ENCODE results near the gene USP28.

DNA sequence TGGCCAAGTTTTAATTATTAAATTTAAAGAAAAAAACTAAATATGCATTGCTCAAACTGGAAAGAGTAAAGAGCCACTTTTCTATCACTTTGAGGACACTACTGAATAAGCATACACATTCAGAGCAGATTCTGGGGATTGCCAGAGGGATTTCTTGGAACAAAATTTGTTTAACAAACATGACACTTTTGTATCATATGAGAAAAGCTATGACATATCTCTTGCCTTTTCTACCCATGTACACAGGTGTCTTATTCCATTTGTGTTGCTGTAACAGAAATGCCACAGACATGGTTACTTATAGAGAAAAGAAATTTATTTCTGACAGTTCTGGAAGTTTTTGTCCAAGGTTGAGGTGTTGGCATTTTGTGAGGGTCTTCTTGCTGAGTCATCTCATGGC lies 13.5 kb upstream of the USP28 start:
- TF ChIP-seq, protein P1, sequence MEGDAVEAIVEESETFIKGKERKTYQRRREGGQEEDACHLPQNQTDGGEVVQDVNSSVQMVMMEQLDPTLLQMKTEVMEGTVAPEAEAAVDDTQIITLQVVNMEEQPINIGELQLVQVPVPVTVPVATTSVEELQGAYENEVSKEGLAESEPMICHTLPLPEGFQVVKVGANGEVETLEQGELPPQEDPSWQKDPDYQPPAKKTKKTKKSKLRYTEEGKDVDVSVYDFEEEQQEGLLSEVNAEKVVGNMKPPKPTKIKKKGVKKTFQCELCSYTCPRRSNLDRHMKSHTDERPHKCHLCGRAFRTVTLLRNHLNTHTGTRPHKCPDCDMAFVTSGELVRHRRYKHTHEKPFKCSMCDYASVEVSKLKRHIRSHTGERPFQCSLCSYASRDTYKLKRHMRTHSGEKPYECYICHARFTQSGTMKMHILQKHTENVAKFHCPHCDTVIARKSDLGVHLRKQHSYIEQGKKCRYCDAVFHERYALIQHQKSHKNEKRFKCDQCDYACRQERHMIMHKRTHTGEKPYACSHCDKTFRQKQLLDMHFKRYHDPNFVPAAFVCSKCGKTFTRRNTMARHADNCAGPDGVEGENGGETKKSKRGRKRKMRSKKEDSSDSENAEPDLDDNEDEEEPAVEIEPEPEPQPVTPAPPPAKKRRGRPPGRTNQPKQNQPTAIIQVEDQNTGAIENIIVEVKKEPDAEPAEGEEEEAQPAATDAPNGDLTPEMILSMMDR (IDR thresholded peaks at IDR 0.05), result no peak
- no peak for TF ChIP-seq POLR2A (IDR thresholded peaks at IDR 0.05)
- TF ChIP-seq POLR2AphosphoS5 (IDR thresholded peaks at IDR 0.05), result no peak
- no peak for TF ChIP-seq EP300 (IDR thresholded peaks at IDR 0.05)
